Adipocyte (in vitro differentiated cells): ENCODE measurements around the gene LGALS7B.

Source experiments
- DNase-seq: peaks from one replicate; pipeline ENCODE4 v3.0.0-alpha.2; 2015; ENCODE audit warnings: low read depth
- H3K27me3 ChIP-seq: replicated peaks from 2 replicates; pipeline ENCODE4 v1.7.0; 2013; ENCODE audit warnings: mild to moderate bottlenecking, low read length, moderate library complexity; ENCODE audit not compliant: control insufficient read depth, insufficient read depth
- H3K36me3 ChIP-seq: 2 replicates; pipeline ENCODE4 v1.7.0; 2013; ENCODE audit warnings: low read length, mild to moderate bottlenecking, moderate library complexity; ENCODE audit not compliant: control insufficient read depth, insufficient read depth, severe bottlenecking
- H3K4me1 ChIP-seq: 2 replicates; pipeline ENCODE4 v1.7.0; 2013; ENCODE audit warnings: mild to moderate bottlenecking, low read length, moderate library complexity; ENCODE audit not compliant: control insufficient read depth, insufficient read depth
- H3K4me3 ChIP-seq: 2 replicates; pipeline ENCODE4 v1.7.0; 2013; ENCODE audit warnings: mild to moderate bottlenecking, low read length, moderate library complexity
- H3K9ac ChIP-seq: 2 replicates; pipeline ENCODE4 v1.7.0; 2013; ENCODE audit warnings: mild to moderate bottlenecking, low read length, moderate library complexity
- H3K9me3 ChIP-seq: 2 replicates; pipeline ENCODE4 v1.7.0; 2013; ENCODE audit warnings: mild to moderate bottlenecking, low read length, moderate library complexity; ENCODE audit not compliant: control insufficient read depth

Gene LGALS7B

GRCh38 chr19:38788478-38789243 is at the start of gene LGALS7B:
Gene LGALS7B (plus strand): TSS chr19:38789200. CDS start chr19:38789227, 27 bp downstream.
- no peak within 1 kb of the TSS for H3K4me3 ChIP-seq
- H3K36me3 ChIP-seq, result no peaks in the 10 kb centered on the region
- no peaks in the 10 kb centered on the region for H3K27me3 ChIP-seq
- H3K9me3 ChIP-seq, result no peaks in the 10 kb centered on the region
- DNase-seq, result no peak
- H3K4me1 ChIP-seq, result no peaks in the 10 kb centered on the region
- H3K9ac ChIP-seq, result no peak within 1 kb of the TSS

GRCh38 chr19:38739440-38740256 is 49.4 kb upstream of the LGALS7B start:
- DNase-seq, result no peak
- H3K36me3 ChIP-seq, result no peaks in the 10 kb centered on the region
- H3K9ac ChIP-seq, result no peak overlapping the region
- no peaks in the 10 kb centered on the region for H3K9me3 ChIP-seq
- no peak overlapping the region for H3K4me3 ChIP-seq
- H3K27me3 ChIP-seq, result no peaks in the 10 kb centered on the region
- no peaks in the 10 kb centered on the region for H3K4me1 ChIP-seq

GRCh38 chr19:38740257-38740592 is 48.8 kb upstream of the LGALS7B start:
- H3K4me3 ChIP-seq, result no peak overlapping the region
- no peaks in the 10 kb centered on the region for H3K27me3 ChIP-seq
- no peaks in the 10 kb centered on the region for H3K9me3 ChIP-seq
- no peaks in the 10 kb centered on the region for H3K4me1 ChIP-seq
- DNase-seq, result no peak
- H3K9ac ChIP-seq, result no peak overlapping the region
- H3K36me3 ChIP-seq, result no peaks in the 10 kb centered on the region

GRCh38 chr19:38740932-38741331 is 48.1 kb upstream of the LGALS7B start:
- H3K9me3 ChIP-seq, result no peaks in the 10 kb centered on the region
- no peak overlapping the region for H3K4me3 ChIP-seq
- H3K4me1 ChIP-seq, result no peaks in the 10 kb centered on the region
- no peaks in the 10 kb centered on the region for H3K36me3 ChIP-seq
- H3K9ac ChIP-seq, result no peak overlapping the region
- DNase-seq, result no peak
- no peaks in the 10 kb centered on the region for H3K27me3 ChIP-seq

GRCh38 chr19:38741670-38742069 is 47.3 kb upstream of the LGALS7B start:
- no peak for DNase-seq
- Histone ChIP-seq H3K9me3 (no peaks in the 10 kb centered on the region), H3K27me3 (no peaks in the 10 kb centered on the region), H3K4me3 (no peak overlapping the region), H3K36me3 (no peaks in the 10 kb centered on the region), H3K9ac (no peak overlapping the region), H3K4me1 (no peaks in the 10 kb centered on the region)

- no peak for DNase-seq
- Histone ChIP-seq H3K9ac (no peak overlapping the region), H3K4me1 (no peaks in the 10 kb centered on the region), H3K36me3 (no peaks in the 10 kb centered on the region), H3K4me3 (no peak overlapping the region), H3K27me3 (no peaks in the 10 kb centered on the region), H3K9me3 (no peaks in the 10 kb centered on the region)
Observed at GRCh38 chr19:38742296-38742695, 46.7 kb upstream of the LGALS7B start.

GRCh38 chr19:38742906-38743305 is 46.1 kb upstream of the LGALS7B start:
- H3K4me3 ChIP-seq, result no peak overlapping the region
- no peaks in the 10 kb centered on the region for H3K4me1 ChIP-seq
- H3K9me3 ChIP-seq, result no peaks in the 10 kb centered on the region
- no peak overlapping the region for H3K9ac ChIP-seq
- no peaks in the 10 kb centered on the region for H3K27me3 ChIP-seq
- no peaks in the 10 kb centered on the region for H3K36me3 ChIP-seq
- no peak for DNase-seq

- Histone ChIP-seq H3K9me3 (no peaks in the 10 kb centered on the region), H3K4me3 (no peak overlapping the region), H3K9ac (no peak overlapping the region), H3K27me3 (no peaks in the 10 kb centered on the region), H3K36me3 (no peaks in the 10 kb centered on the region), H3K4me1 (no peaks in the 10 kb centered on the region)
- DNase-seq, result no peak
Observed at GRCh38 chr19:38743394-38744297, 45.4 kb upstream of the LGALS7B start.

- no peak for DNase-seq
- no peaks in the 10 kb centered on the region for H3K4me1 ChIP-seq
Observed at GRCh38 chr19:38744298-38744681, 44.7 kb upstream of the LGALS7B start, which contains the start of gene CAPN12. Gene CAPN12 (minus strand): TSS chr19:38744474. CDS start chr19:38744165, 309 bp downstream.

GRCh38 chr19:38744874-38745273 is 44.1 kb upstream of the LGALS7B start:
- H3K4me3 ChIP-seq, result no peak overlapping the region
- no peaks in the 10 kb centered on the region for H3K36me3 ChIP-seq
- DNase-seq, result no peak
- no peaks in the 10 kb centered on the region for H3K9me3 ChIP-seq
- H3K9ac ChIP-seq, result no peak overlapping the region
- H3K27me3 ChIP-seq, result no peaks in the 10 kb centered on the region
- H3K4me1 ChIP-seq, result no peaks in the 10 kb centered on the region

More at GRCh38 chr19:38744298-38744681, 44.7 kb upstream of the LGALS7B start, which contains the start of gene CAPN12:
- Histone ChIP-seq H3K4me3 (no peak within 1 kb of the TSS), H3K9ac (no peak within 1 kb of the TSS), H3K36me3 (no peaks in the 10 kb centered on the region), H3K9me3 (no peaks in the 10 kb centered on the region), H3K27me3 (no peaks in the 10 kb centered on the region)

GRCh38 chr19:38745316-38745715 is 43.7 kb upstream of the LGALS7B start:
- no peaks in the 10 kb centered on the region for H3K4me1 ChIP-seq
- H3K36me3 ChIP-seq, result no peaks in the 10 kb centered on the region
- DNase-seq, result no peak
- no peaks in the 10 kb centered on the region for H3K27me3 ChIP-seq
- H3K9me3 ChIP-seq, result peaks cover 4% of the 10 kb centered on the region
- no peak overlapping the region for H3K9ac ChIP-seq
- H3K4me3 ChIP-seq, result no peak overlapping the region
